HCT116 (cell line): ENCODE data around the gene LRIG1. TPM values are rescaled to one million over a fixed set of nuclear protein-coding genes. Genes with fewer than 3 reads are reported as not detected.

ENCODE experiments used
- ATAC-seq: fragments of 200-7000 bp; cut with Tn5 transposase; 2 replicates; pipeline ENCODE4 v1.9.1; 2020; ENCODE audit warnings: mild to moderate bottlenecking, moderate library complexity
- BruUV-seq: library from RNA; stranded (reverse); fragments of 400-500 nt; replicated peaks from 2 replicates; lab custom pipeline; 2021; lab: Mats Ljungman, UMichigan
- CTCF ChIA-PET: fragments of 300-600 bp; sonication (Branson Sonifier 250); formaldehyde crosslinking; loops from one replicate; lab custom pipeline; 2021; ENCODE audit warnings: antibody characterized with exemption; lab: Charles Lee
- POLR2A ChIA-PET: fragments of 300-600, 350-600 bp; sonication (Branson Sonifier 250); formaldehyde crosslinking; loops from one replicate; lab custom pipeline; 2021; ENCODE audit warnings: antibody characterized with exemption; lab: Charles Lee
- RAD21 ChIA-PET, 2 experiments: fragments of 300-600 bp; sonication (Branson Sonifier 250); formaldehyde crosslinking; loops; one replicate each; lab custom pipeline; 2023; ENCODE audit warnings: low total read pairs in 2 of 2; ENCODE audit not compliant: uncharacterized antibody in 2 of 2, unreplicated experiment in 2 of 2, low non-redundant PET in 1 of 2; lab: Charles Lee
- DNase-seq: peaks from one replicate; pipeline ENCODE4 v3.0.0-alpha.2; 2010; ENCODE audit warnings: low read depth, low spot score
- H2AFZ ChIP-seq: fragments of 200-600 bp; shearing (Covaris generic), sonication (generic); 2 replicates; pipeline ENCODE4 v1.6.1; 2017; ENCODE audit warnings: low read depth, mixed run types, mixed read lengths, antibody characterized with exemption, low read length; ENCODE audit not compliant: poor library complexity, severe bottlenecking
- H3K27ac ChIP-seq: 2 replicates; pipeline ENCODE4 v1.5.1; 2012; ENCODE audit warnings: low read depth, low read length
- H3K27me3 ChIP-seq: fragments of 200-600 bp; sonication (generic); 2 replicates; pipeline ENCODE4 v1.6.1; 2016; ENCODE audit warnings: mixed run types, low read length, mixed read lengths; ENCODE audit not compliant: insufficient read depth
- H3K36me3 ChIP-seq, 2 experiments: fragments of 200-500 bp in 1 of 2; fragments of 200-600 bp in 1 of 2; sonication (Bioruptor generic) in 1 of 2; sonication (generic) in 1 of 2; 2 replicates each; pipeline versions ENCODE4 v1.5.1 to v1.6.1; 2014 to 2016; ENCODE audit warnings: low read length in 2 of 2, inconsistent platforms in 1 of 2, mixed read lengths in 1 of 2, mixed run types in 1 of 2; ENCODE audit not compliant: insufficient read depth in 2 of 2, control insufficient read depth in 1 of 2
- H3K4me1 ChIP-seq, 2 experiments: fragments of 200-600 bp in 1 of 2; sonication (generic) in 1 of 2; 2 replicates each; pipeline versions ENCODE4 v1.5.1 to v1.6.1; 2012 to 2017; ENCODE audit warnings: low read length in 2 of 2, inconsistent platforms in 1 of 2, mild to moderate bottlenecking in 1 of 2, mixed read lengths in 1 of 2, mixed run types in 1 of 2, moderate library complexity in 1 of 2; ENCODE audit not compliant: insufficient read depth in 2 of 2, control insufficient read depth in 1 of 2
- H3K4me2 ChIP-seq: fragments of 200-600 bp; sonication (generic); 2 replicates; pipeline ENCODE4 v1.6.1; 2017; ENCODE audit warnings: mixed run types, low read length, mixed read lengths
- H3K4me3 ChIP-seq, 2 experiments: fragments of 200-600 bp in 1 of 2; sonication (generic) in 1 of 2; replicated peaks in 1 of 2; 2 replicates each; pipeline ENCODE4 v1.5.1; 2011 to 2016; ENCODE audit warnings: low read length in 2 of 2, control low read depth in 1 of 2, low read depth in 1 of 2, mild to moderate bottlenecking in 1 of 2, mixed read lengths in 1 of 2, mixed run types in 1 of 2
- H3K79me2 ChIP-seq: fragments of 200-600 bp; sonication (generic); 2 replicates; pipeline ENCODE4 v1.6.1; 2017; ENCODE audit warnings: mild to moderate bottlenecking, mixed run types, low read length, moderate library complexity, mixed read lengths; ENCODE audit not compliant: insufficient read depth
- H3K9ac ChIP-seq: fragments of 200-600 bp; sonication (generic); 2 replicates; pipeline ENCODE4 v1.6.1; 2016; ENCODE audit warnings: low read length, mixed read lengths
- H3K9me2 ChIP-seq: fragments of 200-600 bp; sonication (generic), shearing (Covaris generic); 2 replicates; pipeline ENCODE4 v1.6.1; 2017; ENCODE audit warnings: mixed run types, mild to moderate bottlenecking, moderate library complexity; ENCODE audit not compliant: insufficient read depth
- H3K9me3 ChIP-seq, 2 experiments: fragments of 200-500 bp in 1 of 2; fragments of 200-600 bp in 1 of 2; sonication (Bioruptor generic) in 1 of 2; sonication (generic) in 1 of 2; 2 replicates each; pipeline ENCODE4 v1.6.1; 2014 to 2017; ENCODE audit warnings: low read length in 2 of 2, mixed read lengths in 2 of 2, inconsistent platforms in 1 of 2, low read depth in 1 of 2, mild to moderate bottlenecking in 1 of 2, mixed run types in 1 of 2, moderate library complexity in 1 of 2; ENCODE audit not compliant: control insufficient read depth in 1 of 2, insufficient read depth in 1 of 2
- H4K20me1 ChIP-seq: fragments of 200-600 bp; sonication (generic), shearing (Covaris generic); 2 replicates; pipeline ENCODE4 v1.6.1; 2017; ENCODE audit warnings: mixed run types, mild to moderate bottlenecking, moderate library complexity; ENCODE audit not compliant: insufficient read depth
- CEBPB ChIP-seq: IDR thresholded peaks from 2 replicates; pipeline ENCODE4 v1.6.1; 2012; ENCODE audit warnings: low read depth
- EGR1 ChIP-seq: IDR thresholded peaks from 2 replicates; pipeline ENCODE4 v1.6.1; 2012; ENCODE audit warnings: low read depth
- EZH2 ChIP-seq: fragments of 200-600 bp; sonication (generic); IDR thresholded peaks from 2 replicates; pipeline ENCODE4 v1.6.1; 2017; ENCODE audit warnings: antibody characterized with exemption, mixed run types
- POLR2AphosphoS5 ChIP-seq: IDR thresholded peaks from 2 replicates; pipeline ENCODE4 v1.6.1; 2011; ENCODE audit warnings: mild to moderate bottlenecking, low read depth, low read length, moderate library complexity
- RAD21 ChIP-seq: IDR thresholded peaks from 2 replicates; pipeline ENCODE4 v1.6.1; 2012; ENCODE audit warnings: low read depth, mild to moderate bottlenecking
- SIN3A ChIP-seq: IDR thresholded peaks from 2 replicates; pipeline ENCODE4 v1.6.1; 2012; ENCODE audit warnings: low read depth
- SP1 ChIP-seq: IDR thresholded peaks from 2 replicates; pipeline ENCODE4 v1.6.1; 2012; ENCODE audit warnings: low read depth
- ZBTB33 ChIP-seq: IDR thresholded peaks from 2 replicates; pipeline ENCODE4 v1.6.1; 2011; ENCODE audit warnings: mild to moderate bottlenecking, low read length, moderate library complexity; ENCODE audit not compliant: insufficient replicate concordance; ENCODE audit errors: extremely low read depth
- intact Hi-C: fragments of 100-400 bp; cut with micrococcal nuclease; formaldehyde crosslinking; loops from 2 replicates; pipeline ENCODE4 v1.10.0; 2022
- total RNA-seq: library from RNA; stranded (reverse); gene quantifications from one replicate; pipeline ENCODE4 v1.2.1, GENCODE V29; 2021; ENCODE audit not compliant: unreplicated experiment

The LRIG1 gene
- total RNA-seq, 1 experiment from 2014 or later, result 3.1 TPM

- ChIA-PET CTCF (interaction anchor here (2.0 kb wide), 1 partner anchor 417 kb away, joined by 7 read pairs; no protein-coding TSS in a partner anchor), POLR2A (no interaction called here), RAD21 (interaction anchor here in 1 of 2 experiments (0.8 kb wide), 1 partner anchor 417 kb away, joined by 3 read pairs; no protein-coding TSS in a partner anchor)
- H3K9me2 ChIP-seq, result no peaks in the 10 kb centered on the region
- no peak for DNase-seq
- no peak overlapping the region for H3K4me3 ChIP-seq
- no peak overlapping the region for H3K9ac ChIP-seq
- TF ChIP-seq SIN3A (no peak), RAD21 (no peak), ZBTB33 (no peak), POLR2AphosphoS5 (no peak), CEBPB (no peak), EGR1 (no peak), SP1 (no peak), EZH2 (no peak)
- no peaks in the 10 kb centered on the region for H3K27me3 ChIP-seq
- H3K27ac ChIP-seq, result no peak overlapping the region
- H3K4me2 ChIP-seq, result no peak overlapping the region
- H2AFZ ChIP-seq, result no peak overlapping the region
- no peaks in the 10 kb centered on the region for H3K79me2 ChIP-seq
- no peaks in the 10 kb centered on the region for H3K9me3 ChIP-seq
- ATAC-seq, result no peak
- H3K36me3 ChIP-seq, result no peaks in the 10 kb centered on the region
- BruUV-seq, result no TSS peak
- no peaks in the 10 kb centered on the region for H4K20me1 ChIP-seq
- intact Hi-C loops, result no loop called here
- no peaks in the 10 kb centered on the region for H3K4me1 ChIP-seq
These were observed 95.7 kb downstream of the LRIG1 start for GRCh38 chr3:66404903-66405700.
